GM12872 (cell line): ENCODE data around the gene ENDOU.

Experiments
- TF ChIP-seq, protein P1 (sequence below): IDR thresholded peaks from 3 replicates; pipeline ENCODE4 v1.5.1; 2011; ENCODE audit warnings: low read depth, mild to moderate bottlenecking, low read length, moderate library complexity; ENCODE audit not compliant: insufficient read depth

Gene ENDOU

GRCh38 chr12:47687636-47688035 is 37.7 kb downstream of the ENDOU start:
- TF ChIP-seq, protein P1, sequence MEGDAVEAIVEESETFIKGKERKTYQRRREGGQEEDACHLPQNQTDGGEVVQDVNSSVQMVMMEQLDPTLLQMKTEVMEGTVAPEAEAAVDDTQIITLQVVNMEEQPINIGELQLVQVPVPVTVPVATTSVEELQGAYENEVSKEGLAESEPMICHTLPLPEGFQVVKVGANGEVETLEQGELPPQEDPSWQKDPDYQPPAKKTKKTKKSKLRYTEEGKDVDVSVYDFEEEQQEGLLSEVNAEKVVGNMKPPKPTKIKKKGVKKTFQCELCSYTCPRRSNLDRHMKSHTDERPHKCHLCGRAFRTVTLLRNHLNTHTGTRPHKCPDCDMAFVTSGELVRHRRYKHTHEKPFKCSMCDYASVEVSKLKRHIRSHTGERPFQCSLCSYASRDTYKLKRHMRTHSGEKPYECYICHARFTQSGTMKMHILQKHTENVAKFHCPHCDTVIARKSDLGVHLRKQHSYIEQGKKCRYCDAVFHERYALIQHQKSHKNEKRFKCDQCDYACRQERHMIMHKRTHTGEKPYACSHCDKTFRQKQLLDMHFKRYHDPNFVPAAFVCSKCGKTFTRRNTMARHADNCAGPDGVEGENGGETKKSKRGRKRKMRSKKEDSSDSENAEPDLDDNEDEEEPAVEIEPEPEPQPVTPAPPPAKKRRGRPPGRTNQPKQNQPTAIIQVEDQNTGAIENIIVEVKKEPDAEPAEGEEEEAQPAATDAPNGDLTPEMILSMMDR, result no peak

DNA sequence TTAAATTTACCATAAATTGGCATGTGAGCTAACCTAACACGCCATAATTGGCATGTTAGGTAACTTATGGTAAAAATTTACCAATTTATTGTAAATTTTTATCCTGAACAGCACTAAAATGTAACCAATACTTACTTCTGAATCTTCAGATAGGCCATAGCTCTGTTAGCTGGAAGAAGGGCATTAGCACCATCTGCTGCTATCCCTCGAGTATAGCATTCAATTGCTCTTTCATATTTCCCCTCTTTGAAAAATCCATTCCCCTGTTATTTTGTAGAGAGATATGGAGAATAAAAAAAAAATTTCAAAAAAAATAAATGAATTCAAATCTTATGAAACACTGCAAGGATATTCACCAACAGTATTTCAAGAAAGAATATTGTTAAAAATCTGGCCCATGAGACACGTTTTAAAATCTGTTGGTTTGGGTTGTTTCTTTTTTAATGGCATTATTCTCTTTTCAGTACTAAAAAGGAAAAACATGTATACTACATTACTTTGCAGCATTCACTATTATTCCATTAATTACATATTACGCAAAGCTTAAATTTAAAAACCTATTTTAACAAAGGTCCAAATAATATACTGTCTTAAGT is 38.5 kb downstream of the ENDOU start:
- TF ChIP-seq, protein P1, result peak; percentile 51; the same call in 2 of the 3 replicates

DNA sequence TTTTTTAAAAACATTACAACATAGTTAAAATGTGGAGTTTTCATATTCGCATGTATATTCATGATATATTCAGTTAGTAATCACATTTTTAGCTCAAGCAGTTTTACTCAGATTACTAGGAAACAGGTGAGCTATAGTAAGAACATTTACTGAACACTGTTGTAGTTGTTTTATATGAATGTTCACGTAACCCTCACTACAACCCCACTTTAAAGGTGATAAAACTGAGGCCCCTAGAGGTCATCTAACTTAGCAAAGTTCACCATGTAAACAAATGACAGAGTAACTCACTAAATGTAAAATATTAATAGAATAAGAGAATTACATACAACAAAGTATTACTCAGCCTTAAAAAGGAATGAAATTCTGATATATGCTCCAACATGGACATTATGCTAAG is 45.5 kb downstream of the ENDOU start:
- TF ChIP-seq, protein P1, result no peak

DNA sequence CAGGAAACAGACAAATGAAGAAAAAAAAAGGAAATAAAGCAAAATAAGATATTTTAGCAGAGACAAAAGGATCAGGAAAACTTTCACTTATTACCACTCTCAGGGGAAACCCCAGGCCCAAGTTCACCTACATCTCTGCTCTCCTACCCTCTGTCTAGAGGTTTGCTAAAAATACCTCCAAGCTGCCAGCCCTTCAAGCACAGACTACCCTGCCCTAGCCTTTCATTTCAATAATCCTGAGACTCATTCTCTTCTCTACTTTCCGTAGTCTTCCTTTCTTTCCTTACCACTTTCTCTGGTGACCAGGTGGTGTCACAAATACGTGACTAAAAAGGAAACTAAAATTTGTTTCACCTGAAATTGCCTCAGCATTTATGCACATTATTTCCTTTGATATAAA is 53.2 kb downstream of the ENDOU start:
- TF ChIP-seq, protein P1, result no peak
